GM12878 (cell line): Measurements from ENCODE around the gene MAL. TPM values are rescaled to one million over a fixed set of nuclear protein-coding genes. Genes with fewer than 3 reads are reported as not detected.

Experiments used
- ATAC-seq: fragments of 200-7000 bp; cut with Tn5 transposase; 3 replicates; pipeline ENCODE4 v1.9.1; 2020; ENCODE audit warnings: mild to moderate bottlenecking, moderate library complexity
- BruUV-seq: library from RNA; stranded (reverse); fragments of 400-500 nt; replicated peaks from 2 replicates; lab custom pipeline; 2021; lab: Mats Ljungman, UMichigan
- CTCF ChIA-PET: fragments of 300-600 bp; sonication (Branson Sonifier 250); formaldehyde crosslinking; extraction: SDS; loops from one replicate; lab custom pipeline; 2021; ENCODE audit warnings: inconsistent platforms; lab: Yijun Ruan, JAX
- POLR2A ChIA-PET: fragments of 350-600 bp; formaldehyde crosslinking; extraction: SDS; loops from one replicate; lab custom pipeline; 2021; ENCODE audit warnings: inconsistent platforms; lab: Charles Lee
- RAD21 ChIA-PET: fragments of 300-600 bp; sonication (Branson Sonifier 250); formaldehyde crosslinking; loops from one replicate; lab custom pipeline; 2023; ENCODE audit warnings: antibody characterized with exemption; ENCODE audit not compliant: unreplicated experiment; lab: Charles Lee
- SMC1A ChIA-PET: fragments of 300-600 bp; sonication (Branson Sonifier 250); formaldehyde crosslinking; loops from one replicate; lab custom pipeline; 2023; ENCODE audit not compliant: unreplicated experiment, uncharacterized antibody; lab: Charles Lee
- DNase-seq: peaks from one replicate; pipeline ENCODE4 v3.0.0-alpha.2; 2011; ENCODE audit warnings: low read depth, low spot score
- FAIRE-seq: peaks from 3 replicates; lab custom pipeline; 2011; peaks lifted over from hg19 to GRCh38; lab: Jason Lieb, UNC
- H2AFZ ChIP-seq: 2 replicates; pipeline ENCODE4 v1.6.0; 2011; ENCODE audit warnings: low read depth, low read length, control low read depth; ENCODE audit not compliant: control insufficient read depth
- H3K27ac ChIP-seq: 2 replicates; pipeline ENCODE4 v1.5.1; 2011; ENCODE audit warnings: control low read depth; ENCODE audit not compliant: control insufficient read depth, insufficient read depth
- H3K27me3 ChIP-seq, 2 experiments: replicated peaks in 1 of 2; 2 replicates each; pipeline versions ENCODE4 v1.6.0 to v1.6.1; 2011; ENCODE audit warnings: low read length in 1 of 2; ENCODE audit not compliant: control insufficient read depth in 2 of 2, insufficient read depth in 2 of 2
- H3K36me3 ChIP-seq, 2 experiments: 2 replicates each; pipeline ENCODE4 v1.5.1; 2011; ENCODE audit warnings: low read length in 1 of 2; ENCODE audit not compliant: control insufficient read depth in 2 of 2, insufficient read depth in 2 of 2
- H3K4me1 ChIP-seq: 2 replicates; pipeline ENCODE4 v1.6.1; 2011; ENCODE audit warnings: mild to moderate bottlenecking, low read length, moderate library complexity, mixed read lengths; ENCODE audit not compliant: control insufficient read depth, insufficient read depth
- H3K4me2 ChIP-seq: 2 replicates; pipeline ENCODE4 v1.6.0; 2011; ENCODE audit warnings: control low read depth; ENCODE audit not compliant: control insufficient read depth, insufficient read depth
- H3K4me3 ChIP-seq: fragments of 200-600 bp; sonication (generic); 2 replicates; pipeline ENCODE4 v1.5.1; 2016
- H3K79me2 ChIP-seq: 2 replicates; pipeline ENCODE4 v1.6.0; 2011; ENCODE audit warnings: low read length; ENCODE audit not compliant: control insufficient read depth, insufficient read depth
- H3K9ac ChIP-seq: 2 replicates; pipeline ENCODE4 v1.8.0; 2011; ENCODE audit warnings: low read length, control low read depth, mixed read lengths; ENCODE audit not compliant: control insufficient read depth, insufficient read depth
- H3K9me3 ChIP-seq: replicated peaks from 3 replicates; pipeline ENCODE4 v1.5.1; 2011; ENCODE audit warnings: mild to moderate bottlenecking, low read length; ENCODE audit not compliant: control insufficient read depth, insufficient read depth
- H4K20me1 ChIP-seq: 2 replicates; pipeline ENCODE4 v1.6.0; 2011; ENCODE audit not compliant: control insufficient read depth, insufficient read depth
- E4F1 ChIP-seq: fragments of 450-650 bp; IDR thresholded peaks from 2 replicates; pipeline ENCODE4 v1.6.1; 2018; ENCODE audit warnings: borderline replicate concordance, mild to moderate bottlenecking; ENCODE audit not compliant: partially characterized antibody
- EP300 ChIP-seq, 2 experiments: fragments of 150-350 bp in 1 of 2; IDR thresholded peaks; 2 replicates each; pipeline ENCODE4 v1.6.1; 2011 to 2012; ENCODE audit warnings: low read depth in 2 of 2, low read length in 2 of 2, borderline replicate concordance in 1 of 2, improper control_type of control experiment in 1 of 2, inconsistent platforms in 1 of 2; ENCODE audit not compliant: control insufficient read depth in 1 of 2
- IKZF2 ChIP-seq, 2 experiments: fragments of 450-650 bp; IDR thresholded peaks; 2 replicates each; pipeline ENCODE4 v1.6.1; 2017; ENCODE audit warnings: mild to moderate bottlenecking in 2 of 2, moderate library complexity in 2 of 2
- MEF2B ChIP-seq: fragments of 450-650 bp; IDR thresholded peaks from 2 replicates; pipeline ENCODE4 v1.6.1; 2018; ENCODE audit warnings: mild to moderate bottlenecking, moderate library complexity; ENCODE audit not compliant: partially characterized antibody, poor library complexity, severe bottlenecking
- NR2C1 ChIP-seq: fragments of 450-650 bp; IDR thresholded peaks from 2 replicates; pipeline ENCODE4 v1.6.1; 2017; ENCODE audit warnings: antibody characterized with exemption, mild to moderate bottlenecking, moderate library complexity
- ZBTB4 ChIP-seq: fragments of 450-650 bp; formaldehyde crosslinking; IDR thresholded peaks from 2 replicates; pipeline ENCODE4 v1.4.0; 2022; ENCODE audit warnings: mild to moderate bottlenecking, moderate library complexity
- WGBS: methylation state at CpG from one replicate; pipeline ENCODE4 v1.1.6; 2016; ENCODE audit warnings: low lambda C conversion rate; ENCODE audit not compliant: insufficient replicate concordance, insufficient coverage; ENCODE audit errors: missing lambda C conversion rate; 5-methylcytosine and 5-hydroxymethylcytosine counted together
- in situ Hi-C: fragments of 300-500 bp; cut with MboI; formaldehyde crosslinking; loops from 9 replicates; pipeline ENCODE4 v1.14.3; 2018; ENCODE audit warnings: mixed read lengths
- intact Hi-C: fragments of 100-400 bp; cut with micrococcal nuclease; formaldehyde crosslinking; loops from one replicate; pipeline ENCODE4 v1.14.2; 2022; ENCODE audit not compliant: unreplicated experiment
- polyA plus RNA-seq, 11 experiments: library from polyadenylated mRNA; depleted of rRNA in 4 of 11; unstranded in 6 of 11; stranded (reverse) in 5 of 11; fragments of >200 nt; fragmentation: Nextera tagmentation in 4 of 11; fragmentation: Illumina TruSeq in 1 of 11; extraction: Ambion mirVana in 4 of 11; extraction: Trizol in 1 of 11; gene quantifications; 1 replicate in 1 of 11; 2 replicates in 10 of 11; pipeline versions ENCODE4 v1.2.1 to v1.2.3, GENCODE V29; 2011 to 2016; ENCODE audit warnings: inconsistent platforms in 2 of 11, missing spikeins in 2 of 11, low read depth in 1 of 11
- total RNA-seq, 4 experiments: library from RNA; depleted of rRNA in 3 of 4; stranded (reverse); fragments of >200 nt in 3 of 4; fragmentation: Illumina TruSeq in 1 of 4; extraction: Trizol in 1 of 4; gene quantifications; 2 replicates each; pipeline versions ENCODE4 v1.2.1 to v1.2.3, GENCODE V29; 2013 to 2021
- TF ChIP-seq, protein P1 (sequence below): fragments of 450-650 bp; IDR thresholded peaks from 2 replicates; pipeline ENCODE4 v1.6.1; 2018; ENCODE audit warnings: mild to moderate bottlenecking, low read depth, moderate library complexity; ENCODE audit not compliant: partially characterized antibody
- TF ChIP-seq, protein P2 (sequence below): fragments of 450-650 bp; IDR thresholded peaks from 2 replicates; pipeline ENCODE4 v1.6.1; 2017; ENCODE audit warnings: low read depth, mild to moderate bottlenecking, moderate library complexity
- TF ChIP-seq, protein P3 (sequence below), 3 experiments: IDR thresholded peaks in 2 of 3; conservative IDR thresholded peaks in 1 of 3; 2 replicates each; pipeline ENCODE4 v1.5.1; 2011; ENCODE audit warnings: low read depth in 3 of 3, low read length in 3 of 3, mild to moderate bottlenecking in 3 of 3, control low read depth in 2 of 3, moderate library complexity in 2 of 3, inconsistent platforms in 1 of 3, mixed read lengths in 1 of 3; ENCODE audit not compliant: control insufficient read depth in 2 of 3, insufficient read depth in 1 of 3; ENCODE audit errors: extremely low read depth in 1 of 3

Gene MAL
- total and polyA plus RNA-seq, 10 of the 15 experiments (the other 5 are each of a cell fraction or from before 2014, with no cell fraction given) = 1.3 to 4.5 (median 1.7) TPM

GRCh38 chr2:95054016-95054415 lies 28.5 kb downstream of the MAL start:
- FAIRE-seq (no peak), DNase-seq (no peak), ATAC-seq (no peak)
- H2AFZ ChIP-seq = no peak overlapping the region
- no TSS peak for BruUV-seq
- in situ Hi-C loops = no loop called here
- ChIA-PET SMC1A (interaction anchor here (0.8 to 7.8 kb wide), 9 partner anchors 9 to 141 kb away, joined by 3 to 94 read pairs (median 7); partner anchors contain the start of gene MAL), CTCF (interaction anchor here (0.8 to 7.9 kb wide), 15 partner anchors 9 to 181 kb away, joined by 3 to 134 read pairs (median 8); partner anchors contain the start of genes MAL and ZNF2), POLR2A (interaction anchor here (1.3 to 3.8 kb wide), 3 partner anchors 9 to 30 kb away, joined by 4 to 20 read pairs (median 15); no protein-coding TSS in a partner anchor), RAD21 (interaction anchor here (0.8 to 8.1 kb wide), 5 partner anchors 10 to 71 kb away, joined by 3 to 92 read pairs (median 22); partner anchors contain the start of gene MAL)
- H3K9me3 ChIP-seq = no peaks in the 10 kb centered on the region
- H3K4me1 ChIP-seq = peaks cover 21% of the 10 kb centered on the region
- intact Hi-C loops = no loop called here
- H3K4me2 ChIP-seq = no peak overlapping the region
- H3K79me2 ChIP-seq = no peaks in the 10 kb centered on the region
- 19% methylated on average over 5 of the region's 5 CpGs for WGBS
- no peaks in the 10 kb centered on the region for H4K20me1 ChIP-seq
- no peak overlapping the region for H3K27ac ChIP-seq
- no peak overlapping the region for H3K4me3 ChIP-seq
- no peak overlapping the region for H3K9ac ChIP-seq
- no peaks in the 10 kb centered on the region for H3K36me3 ChIP-seq
- no peaks in the 10 kb centered on the region for H3K27me3 ChIP-seq
- TF ChIP-seq, protein P1, sequence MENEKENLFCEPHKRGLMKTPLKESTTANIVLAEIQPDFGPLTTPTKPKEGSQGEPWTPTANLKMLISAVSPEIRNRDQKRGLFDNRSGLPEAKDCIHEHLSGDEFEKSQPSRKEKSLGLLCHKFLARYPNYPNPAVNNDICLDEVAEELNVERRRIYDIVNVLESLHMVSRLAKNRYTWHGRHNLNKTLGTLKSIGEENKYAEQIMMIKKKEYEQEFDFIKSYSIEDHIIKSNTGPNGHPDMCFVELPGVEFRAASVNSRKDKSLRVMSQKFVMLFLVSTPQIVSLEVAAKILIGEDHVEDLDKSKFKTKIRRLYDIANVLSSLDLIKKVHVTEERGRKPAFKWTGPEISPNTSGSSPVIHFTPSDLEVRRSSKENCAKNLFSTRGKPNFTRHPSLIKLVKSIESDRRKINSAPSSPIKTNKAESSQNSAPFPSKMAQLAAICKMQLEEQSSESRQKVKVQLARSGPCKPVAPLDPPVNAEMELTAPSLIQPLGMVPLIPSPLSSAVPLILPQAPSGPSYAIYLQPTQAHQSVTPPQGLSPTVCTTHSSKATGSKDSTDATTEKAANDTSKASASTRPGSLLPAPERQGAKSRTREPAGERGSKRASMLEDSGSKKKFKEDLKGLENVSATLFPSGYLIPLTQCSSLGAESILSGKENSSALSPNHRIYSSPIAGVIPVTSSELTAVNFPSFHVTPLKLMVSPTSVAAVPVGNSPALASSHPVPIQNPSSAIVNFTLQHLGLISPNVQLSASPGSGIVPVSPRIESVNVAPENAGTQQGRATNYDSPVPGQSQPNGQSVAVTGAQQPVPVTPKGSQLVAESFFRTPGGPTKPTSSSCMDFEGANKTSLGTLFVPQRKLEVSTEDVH = no peak
- TF ChIP-seq, protein P2, sequence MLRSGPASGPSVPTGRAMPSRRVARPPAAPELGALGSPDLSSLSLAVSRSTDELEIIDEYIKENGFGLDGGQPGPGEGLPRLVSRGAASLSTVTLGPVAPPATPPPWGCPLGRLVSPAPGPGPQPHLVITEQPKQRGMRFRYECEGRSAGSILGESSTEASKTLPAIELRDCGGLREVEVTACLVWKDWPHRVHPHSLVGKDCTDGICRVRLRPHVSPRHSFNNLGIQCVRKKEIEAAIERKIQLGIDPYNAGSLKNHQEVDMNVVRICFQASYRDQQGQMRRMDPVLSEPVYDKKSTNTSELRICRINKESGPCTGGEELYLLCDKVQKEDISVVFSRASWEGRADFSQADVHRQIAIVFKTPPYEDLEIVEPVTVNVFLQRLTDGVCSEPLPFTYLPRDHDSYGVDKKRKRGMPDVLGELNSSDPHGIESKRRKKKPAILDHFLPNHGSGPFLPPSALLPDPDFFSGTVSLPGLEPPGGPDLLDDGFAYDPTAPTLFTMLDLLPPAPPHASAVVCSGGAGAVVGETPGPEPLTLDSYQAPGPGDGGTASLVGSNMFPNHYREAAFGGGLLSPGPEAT = no peak
- no peak for TF ChIP-seq NR2C1
- TF ChIP-seq, protein P3, sequence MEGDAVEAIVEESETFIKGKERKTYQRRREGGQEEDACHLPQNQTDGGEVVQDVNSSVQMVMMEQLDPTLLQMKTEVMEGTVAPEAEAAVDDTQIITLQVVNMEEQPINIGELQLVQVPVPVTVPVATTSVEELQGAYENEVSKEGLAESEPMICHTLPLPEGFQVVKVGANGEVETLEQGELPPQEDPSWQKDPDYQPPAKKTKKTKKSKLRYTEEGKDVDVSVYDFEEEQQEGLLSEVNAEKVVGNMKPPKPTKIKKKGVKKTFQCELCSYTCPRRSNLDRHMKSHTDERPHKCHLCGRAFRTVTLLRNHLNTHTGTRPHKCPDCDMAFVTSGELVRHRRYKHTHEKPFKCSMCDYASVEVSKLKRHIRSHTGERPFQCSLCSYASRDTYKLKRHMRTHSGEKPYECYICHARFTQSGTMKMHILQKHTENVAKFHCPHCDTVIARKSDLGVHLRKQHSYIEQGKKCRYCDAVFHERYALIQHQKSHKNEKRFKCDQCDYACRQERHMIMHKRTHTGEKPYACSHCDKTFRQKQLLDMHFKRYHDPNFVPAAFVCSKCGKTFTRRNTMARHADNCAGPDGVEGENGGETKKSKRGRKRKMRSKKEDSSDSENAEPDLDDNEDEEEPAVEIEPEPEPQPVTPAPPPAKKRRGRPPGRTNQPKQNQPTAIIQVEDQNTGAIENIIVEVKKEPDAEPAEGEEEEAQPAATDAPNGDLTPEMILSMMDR (IDR thresholded peaks at IDR 0.05 in 2 of 3, conservative IDR thresholded peaks at IDR 0.05 in 1 of 3; ENCODE audit: control insufficient read depth in 2 of 3, extremely low read depth in 1 of 3, insufficient read depth in 1 of 3, low read depth in 3 of 3, low read length in 3 of 3) = no peak
- no peak for TF ChIP-seq E4F1
- TF ChIP-seq EP300 (IDR thresholded peaks at IDR 0.05; ENCODE audit: borderline replicate concordance in 1 of 2, control insufficient read depth in 1 of 2, low read depth in 2 of 2, low read length in 2 of 2) = no peak
- no peak for TF ChIP-seq IKZF2 (IDR thresholded peaks at IDR 0.05)
- no peak for TF ChIP-seq ZBTB4 (CRISPR knock-in tag)
- no peak for TF ChIP-seq MEF2B
